D721Med (cell line): ENCODE results near the gene CX3CR1.

ENCODE experiments used
- DNase-seq: peaks from one replicate; pipeline ENCODE4 v3.0.0; 2011; ENCODE audit warnings: low spot score; ENCODE audit not compliant: insufficient read length
- FAIRE-seq: peaks from 2 replicates; lab custom pipeline; 2011; peaks lifted over from hg19 to GRCh38; lab: Jason Lieb, UNC
- CTCF ChIP-seq: IDR thresholded peaks from 2 replicates; pipeline ENCODE4 v1.5.1; 2012; ENCODE audit warnings: mild to moderate bottlenecking, control low read depth; ENCODE audit not compliant: insufficient read depth; ENCODE audit errors: missing control alignments

Gene CX3CR1

GRCh38 chr3:39291903-39292329, 12.1 kb upstream of the CX3CR1 start:
- FAIRE-seq (no peak), DNase-seq (peak; percentile 44)
- TF ChIP-seq CTCF: peak; percentile 82

GRCh38 chr3:39290255-39290654, 10.4 kb upstream of the CX3CR1 start:
- no peak for TF ChIP-seq CTCF
- FAIRE-seq (no peak), DNase-seq (no peak)

GRCh38 chr3:39289107-39289506, 9.3 kb upstream of the CX3CR1 start:
- DNase-seq: no peak
- TF ChIP-seq CTCF: no peak
- no peak for FAIRE-seq

GRCh38 chr3:39288300-39288808, 8.5 kb upstream of the CX3CR1 start:
- FAIRE-seq (no peak), DNase-seq (peak; percentile 86)
- TF ChIP-seq CTCF: peak; percentile 87

- FAIRE-seq (no peak), DNase-seq (no peak)
- no peak for TF ChIP-seq CTCF
Measured at GRCh38 chr3:39287216-39288164, 7.7 kb upstream of the CX3CR1 start.

GRCh38 chr3:39286771-39287170, 6.9 kb upstream of the CX3CR1 start:
- TF ChIP-seq CTCF: no peak
- FAIRE-seq (no peak), DNase-seq (no peak)

- no peak for TF ChIP-seq CTCF
- FAIRE-seq (no peak), DNase-seq (no peak)
Measured at GRCh38 chr3:39285332-39285731, 5.5 kb upstream of the CX3CR1 start.
